GM19455 (cell line): ENCODE results near the gene HK3.

ENCODE experiments used
- ATAC-seq: cut with Tn5 transposase; IDR thresholded peaks from one replicate; pipeline ENCODE4 v1.9.1; 2021; ENCODE audit not compliant: unreplicated experiment

Gene HK3, protein sequence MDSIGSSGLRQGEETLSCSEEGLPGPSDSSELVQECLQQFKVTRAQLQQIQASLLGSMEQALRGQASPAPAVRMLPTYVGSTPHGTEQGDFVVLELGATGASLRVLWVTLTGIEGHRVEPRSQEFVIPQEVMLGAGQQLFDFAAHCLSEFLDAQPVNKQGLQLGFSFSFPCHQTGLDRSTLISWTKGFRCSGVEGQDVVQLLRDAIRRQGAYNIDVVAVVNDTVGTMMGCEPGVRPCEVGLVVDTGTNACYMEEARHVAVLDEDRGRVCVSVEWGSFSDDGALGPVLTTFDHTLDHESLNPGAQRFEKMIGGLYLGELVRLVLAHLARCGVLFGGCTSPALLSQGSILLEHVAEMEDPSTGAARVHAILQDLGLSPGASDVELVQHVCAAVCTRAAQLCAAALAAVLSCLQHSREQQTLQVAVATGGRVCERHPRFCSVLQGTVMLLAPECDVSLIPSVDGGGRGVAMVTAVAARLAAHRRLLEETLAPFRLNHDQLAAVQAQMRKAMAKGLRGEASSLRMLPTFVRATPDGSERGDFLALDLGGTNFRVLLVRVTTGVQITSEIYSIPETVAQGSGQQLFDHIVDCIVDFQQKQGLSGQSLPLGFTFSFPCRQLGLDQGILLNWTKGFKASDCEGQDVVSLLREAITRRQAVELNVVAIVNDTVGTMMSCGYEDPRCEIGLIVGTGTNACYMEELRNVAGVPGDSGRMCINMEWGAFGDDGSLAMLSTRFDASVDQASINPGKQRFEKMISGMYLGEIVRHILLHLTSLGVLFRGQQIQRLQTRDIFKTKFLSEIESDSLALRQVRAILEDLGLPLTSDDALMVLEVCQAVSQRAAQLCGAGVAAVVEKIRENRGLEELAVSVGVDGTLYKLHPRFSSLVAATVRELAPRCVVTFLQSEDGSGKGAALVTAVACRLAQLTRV

DNA sequence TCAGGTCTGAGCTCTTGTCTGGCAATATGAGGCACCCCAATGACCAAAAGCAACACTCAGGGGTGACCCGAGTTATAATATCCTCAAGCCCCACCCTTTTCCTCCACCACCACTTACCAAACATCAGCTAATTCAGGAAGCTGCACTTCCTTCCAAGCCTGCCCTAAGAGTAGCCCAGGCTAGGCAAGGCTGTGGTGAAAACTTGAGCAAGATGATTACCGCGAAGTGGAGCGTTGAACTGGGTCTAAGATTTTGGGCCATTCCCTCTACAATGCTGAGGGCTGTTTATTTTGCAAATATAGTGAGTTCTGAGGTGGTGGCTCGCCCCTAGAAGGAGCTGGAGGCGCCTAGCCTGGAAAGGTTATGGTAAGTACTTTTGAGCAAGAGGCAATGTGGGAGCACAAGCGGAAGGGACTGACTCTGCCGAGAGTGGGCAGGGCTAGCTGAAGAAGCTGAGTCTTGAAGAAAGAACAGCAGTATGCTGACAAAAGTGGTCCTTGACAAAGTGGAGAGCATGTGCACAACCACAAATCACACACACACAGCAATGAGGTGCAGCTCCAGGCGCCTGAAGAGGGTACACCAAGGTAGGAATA lies at the start of gene HK3:
Gene HK3, minus strand, starts transcription at position 51 of the 596 bp plus-strand sequence. CDS start 3,187 bp downstream, outside the sequence.
- ATAC-seq, result no peak

GRCh38 chr5:176948458-176948857 lies 49.3 kb upstream of the HK3 start:
- ATAC-seq, result no peak

DNA sequence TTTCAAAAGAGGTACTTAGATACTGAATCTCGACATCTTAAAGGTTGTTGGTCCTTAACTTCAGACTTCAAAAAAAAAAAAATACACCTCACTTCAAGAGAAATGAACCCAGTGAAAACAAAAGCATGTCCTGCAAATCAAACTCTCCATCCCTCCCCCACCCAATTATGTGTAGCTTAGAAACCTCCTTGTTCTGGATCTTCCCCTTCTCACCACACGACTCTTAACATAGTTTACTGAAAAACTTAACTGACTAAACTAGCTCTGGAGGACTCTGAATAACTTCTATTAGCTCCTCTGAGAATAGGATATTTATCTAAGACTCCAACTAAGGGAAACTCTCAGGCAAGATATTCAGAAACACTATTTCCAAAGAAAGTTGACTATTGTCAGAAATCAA lies 48.7 kb upstream of the HK3 start:
- ATAC-seq, result no peak

DNA sequence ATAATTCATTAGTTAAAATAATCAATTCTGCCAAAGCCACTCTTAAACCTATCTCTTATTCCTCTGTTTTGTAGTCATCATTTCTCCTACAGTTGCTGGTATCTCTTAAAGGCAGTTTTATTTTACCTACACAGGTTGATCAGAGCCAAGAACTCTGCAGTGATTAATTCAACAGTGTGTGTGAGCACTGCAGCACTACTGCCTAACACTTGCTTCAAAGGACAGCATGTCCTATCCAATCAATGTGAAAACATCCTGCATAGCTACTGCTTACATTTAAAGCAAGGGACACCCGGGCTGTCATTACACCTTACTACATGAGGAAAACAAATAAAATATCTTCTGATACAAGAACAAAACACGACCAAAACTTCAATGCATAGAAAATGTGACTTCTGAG lies 45.1 kb upstream of the HK3 start:
- no peak for ATAC-seq

DNA sequence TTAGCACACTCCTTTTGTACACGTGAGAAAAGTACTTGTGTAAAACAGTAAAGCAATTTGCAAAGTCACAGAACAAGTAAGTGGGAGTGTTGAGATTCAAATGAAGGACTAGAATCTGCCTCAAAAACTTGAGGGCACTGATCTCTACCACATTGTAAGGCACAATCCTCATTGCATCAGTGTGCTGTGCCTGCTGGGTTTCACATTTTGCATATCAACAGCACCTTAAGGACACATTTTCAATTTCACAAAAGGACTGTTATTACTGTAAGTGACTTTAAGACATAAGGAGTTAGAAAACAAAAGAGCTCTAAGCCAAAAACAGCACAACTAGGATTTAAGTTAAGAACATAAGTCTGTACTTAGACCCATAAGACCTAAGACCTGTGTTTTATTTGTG lies 44.7 kb upstream of the HK3 start:
- no peak for ATAC-seq

GRCh38 chr5:176941951-176942350 lies 42.8 kb upstream of the HK3 start:
- ATAC-seq, result no peak

DNA sequence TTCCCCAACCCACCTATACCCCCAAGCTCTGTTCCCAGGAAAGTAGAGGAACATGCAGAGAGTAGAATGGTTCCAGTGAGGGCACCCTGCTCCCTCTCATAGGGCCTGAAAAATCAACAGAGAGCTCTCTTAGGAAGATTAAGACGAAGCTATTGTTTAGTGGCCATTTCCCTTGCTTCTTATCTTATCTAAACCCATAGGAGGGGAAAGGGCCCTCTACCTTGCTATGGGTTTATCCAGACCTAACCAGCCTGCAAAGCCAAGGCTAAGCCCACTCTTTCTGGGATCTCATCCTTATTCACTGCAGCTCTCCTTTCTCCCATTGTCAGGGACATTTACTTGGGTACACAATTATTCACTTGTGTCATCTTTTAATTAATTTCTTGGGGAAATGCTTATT lies 39.3 kb upstream of the HK3 start:
- no peak for ATAC-seq

GRCh38 chr5:176935017-176935416 lies 35.9 kb upstream of the HK3 start:
- ATAC-seq, result no peak

GRCh38 chr5:176934309-176934930 lies 35.3 kb upstream of the HK3 start:
- no peak for ATAC-seq

GRCh38 chr5:176929654-176930053 lies 30.5 kb upstream of the HK3 start:
- ATAC-seq, result no peak

- no peak for ATAC-seq
Observed at GRCh38 chr5:176927562-176927961, 28.4 kb upstream of the HK3 start.

GRCh38 chr5:176922817-176923216 lies 23.7 kb upstream of the HK3 start:
- ATAC-seq, result no peak

GRCh38 chr5:176921714-176922113 lies 22.6 kb upstream of the HK3 start:
- ATAC-seq, result no peak

DNA sequence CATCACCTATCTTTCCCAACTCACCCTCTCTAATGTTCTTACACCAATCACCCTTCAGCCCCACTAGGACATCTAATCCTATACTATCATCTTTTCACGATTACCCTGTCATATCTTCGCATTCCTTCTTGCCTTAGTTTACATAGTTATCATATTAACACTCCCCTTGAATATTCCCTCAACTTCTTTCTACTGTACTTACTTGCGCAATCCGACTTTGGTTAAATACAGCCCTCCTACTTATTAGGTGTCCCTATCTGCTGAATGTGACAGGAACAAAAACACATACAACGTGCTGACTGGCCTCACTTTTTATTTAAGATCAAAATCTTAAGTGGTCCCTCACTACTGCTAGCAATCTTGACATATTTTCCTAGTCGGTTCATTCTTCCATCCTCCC lies 19.5 kb upstream of the HK3 start:
- ATAC-seq, result no peak

- ATAC-seq, result no peak
Observed at GRCh38 chr5:176916337-176916736, 17.2 kb upstream of the HK3 start.

DNA sequence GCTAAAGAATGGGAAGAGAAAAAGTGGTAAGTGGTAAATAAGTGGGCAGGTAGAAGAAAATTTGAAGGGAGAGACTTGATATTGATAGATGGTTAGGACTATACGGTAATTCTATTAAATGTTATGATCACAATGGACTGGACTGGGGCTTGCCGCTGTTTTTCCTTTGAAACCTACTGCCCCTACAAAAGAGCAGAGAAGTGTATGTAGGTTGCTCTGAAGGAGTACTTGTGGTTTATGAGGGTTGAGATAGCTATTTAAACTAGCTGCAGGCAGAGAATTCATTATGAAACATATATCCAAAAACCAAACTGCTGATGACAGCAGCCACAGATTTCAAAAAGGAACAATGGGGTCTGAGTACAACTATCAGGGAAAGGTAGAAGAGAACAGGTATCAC lies 16.8 kb upstream of the HK3 start:
- no peak for ATAC-seq

- no peak for ATAC-seq
Observed at GRCh38 chr5:176912115-176912514, 13.0 kb upstream of the HK3 start.

GRCh38 chr5:176908675-176909368 lies 9.7 kb upstream of the HK3 start:
- ATAC-seq, result no peak

DNA sequence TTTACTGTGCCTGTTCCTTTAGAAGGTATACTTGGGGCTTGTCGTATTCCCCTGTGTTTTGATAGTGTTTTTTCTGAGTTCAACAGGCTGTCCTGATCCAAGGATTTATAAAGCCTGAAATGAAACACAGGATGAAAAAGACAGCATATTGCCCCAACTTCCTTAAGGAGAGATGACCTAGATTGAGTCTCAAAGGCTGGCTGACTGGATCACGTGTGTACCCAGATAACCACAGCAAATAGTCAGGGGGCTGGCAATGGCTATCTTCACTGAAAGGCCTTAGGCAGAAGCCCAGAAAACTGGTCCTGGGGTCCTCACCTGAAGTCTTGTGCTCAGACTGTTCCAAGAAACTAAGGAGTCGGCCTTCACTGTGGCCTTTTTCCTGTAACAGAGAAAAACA lies 7.7 kb upstream of the HK3 start:
- ATAC-seq, result no peak

GRCh38 chr5:176906126-176906525 lies 7.0 kb upstream of the HK3 start:
- ATAC-seq, result no peak

DNA sequence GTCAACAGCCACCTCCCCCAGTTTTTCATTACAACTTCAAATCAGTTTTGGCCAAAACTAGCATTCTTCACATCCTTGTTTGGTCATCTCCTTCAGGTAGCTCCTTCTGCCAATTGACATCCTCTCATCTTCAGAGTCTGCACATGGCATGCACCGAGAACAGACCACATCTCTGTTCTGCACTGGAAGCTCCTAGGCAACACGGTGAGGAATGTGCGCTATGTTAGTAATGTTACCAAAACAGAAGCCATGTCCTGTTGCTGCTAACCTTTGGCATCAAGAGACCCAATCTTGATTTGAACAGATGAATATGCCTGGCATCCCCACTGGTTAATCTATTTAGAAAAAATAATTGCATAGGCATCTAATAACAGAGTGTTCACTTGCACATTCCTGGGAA lies 5.1 kb upstream of the HK3 start:
- no peak for ATAC-seq
